ENCODE results near the gene POLQ.

Gene POLQ

DNA sequence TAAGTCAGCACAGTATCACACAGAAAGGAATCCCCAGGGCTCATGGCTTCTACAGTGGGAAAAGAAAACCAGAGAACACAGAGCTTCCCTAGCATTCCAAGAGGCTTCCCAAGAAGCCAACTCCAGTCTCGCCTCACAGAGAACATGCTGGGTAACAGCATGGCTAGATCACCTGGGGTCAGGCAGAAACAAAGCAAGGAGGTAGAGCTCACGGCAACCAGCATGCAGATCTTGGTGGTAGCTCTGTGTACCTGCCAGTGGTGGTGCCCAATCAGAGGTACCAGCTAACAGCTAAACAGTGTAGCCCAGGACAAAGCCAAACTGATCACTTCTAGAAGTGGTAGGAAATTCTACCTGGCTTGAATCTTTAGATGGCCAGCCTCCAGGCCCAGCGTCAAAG is 31.3 kb downstream of the POLQ start:
- TF ChIP-seq POLR2AphosphoS5 (IDR thresholded peaks at IDR 0.05; ENCODE audit: low read depth, low read length): no peak
- TF ChIP-seq FOXP2 (optimal IDR thresholded peaks at IDR 0.05; ENCODE audit: borderline replicate concordance, extremely low read depth, extremely low read length, insufficient read depth): no peak
- TF ChIP-seq TAF1 (IDR thresholded peaks at IDR 0.05; ENCODE audit: borderline replicate concordance, insufficient read depth, low read length): no peak

DNA sequence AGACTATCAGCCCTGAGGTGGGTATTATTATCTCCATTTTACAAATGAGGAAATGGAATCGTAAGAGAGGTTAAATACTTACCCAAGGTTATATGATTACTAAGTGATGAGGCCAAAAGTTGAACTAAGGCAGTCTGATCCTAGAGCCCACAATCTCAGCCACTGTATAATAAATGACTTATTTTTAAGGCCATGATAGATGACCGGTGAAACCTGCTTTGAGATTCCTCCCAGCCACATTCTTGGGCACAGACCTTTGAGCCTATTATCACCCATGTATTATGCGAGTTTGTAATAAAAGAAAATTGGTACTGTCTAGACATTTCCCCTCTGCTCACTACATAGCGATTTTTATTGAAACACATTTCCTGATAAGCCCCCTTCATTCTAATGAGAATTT is 37.4 kb downstream of the POLQ start:
- TF ChIP-seq TAF1 (IDR thresholded peaks at IDR 0.05; ENCODE audit: borderline replicate concordance, insufficient read depth, low read length): no peak
- TF ChIP-seq SIN3A (IDR thresholded peaks at IDR 0.05; ENCODE audit: borderline replicate concordance, insufficient read depth, low read length): no peak

DNA sequence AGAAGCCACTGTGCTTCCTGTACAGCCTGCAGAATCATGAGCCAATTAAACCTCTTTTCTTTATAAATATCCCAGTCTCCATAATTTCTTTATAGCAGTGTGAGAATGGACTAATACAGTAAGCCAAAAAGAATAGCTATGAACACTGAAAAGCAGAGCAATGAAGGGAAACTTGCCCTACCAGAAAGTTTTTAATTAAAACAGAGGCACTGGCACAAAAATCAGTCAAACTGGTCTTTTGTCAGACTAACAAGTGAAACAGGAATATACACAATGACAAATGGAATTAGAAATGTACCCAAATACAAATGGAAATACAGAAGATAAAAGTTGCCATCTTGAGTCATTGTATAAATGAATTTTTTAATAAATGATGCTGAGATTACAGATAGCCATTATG is 40.5 kb downstream of the POLQ start:
- TF ChIP-seq FOXP2 (optimal IDR thresholded peaks at IDR 0.05; ENCODE audit: borderline replicate concordance, extremely low read depth, extremely low read length, insufficient read depth): no peak
- TF ChIP-seq POLR2AphosphoS5 (IDR thresholded peaks at IDR 0.05; ENCODE audit: low read depth, low read length): no peak
- no peak for TF ChIP-seq TAF1 (IDR thresholded peaks at IDR 0.05; ENCODE audit: borderline replicate concordance, insufficient read depth, low read length)
- no peak for TF ChIP-seq SIN3A (IDR thresholded peaks at IDR 0.05; ENCODE audit: borderline replicate concordance, insufficient read depth, low read length)
- TF ChIP-seq, protein P1, sequence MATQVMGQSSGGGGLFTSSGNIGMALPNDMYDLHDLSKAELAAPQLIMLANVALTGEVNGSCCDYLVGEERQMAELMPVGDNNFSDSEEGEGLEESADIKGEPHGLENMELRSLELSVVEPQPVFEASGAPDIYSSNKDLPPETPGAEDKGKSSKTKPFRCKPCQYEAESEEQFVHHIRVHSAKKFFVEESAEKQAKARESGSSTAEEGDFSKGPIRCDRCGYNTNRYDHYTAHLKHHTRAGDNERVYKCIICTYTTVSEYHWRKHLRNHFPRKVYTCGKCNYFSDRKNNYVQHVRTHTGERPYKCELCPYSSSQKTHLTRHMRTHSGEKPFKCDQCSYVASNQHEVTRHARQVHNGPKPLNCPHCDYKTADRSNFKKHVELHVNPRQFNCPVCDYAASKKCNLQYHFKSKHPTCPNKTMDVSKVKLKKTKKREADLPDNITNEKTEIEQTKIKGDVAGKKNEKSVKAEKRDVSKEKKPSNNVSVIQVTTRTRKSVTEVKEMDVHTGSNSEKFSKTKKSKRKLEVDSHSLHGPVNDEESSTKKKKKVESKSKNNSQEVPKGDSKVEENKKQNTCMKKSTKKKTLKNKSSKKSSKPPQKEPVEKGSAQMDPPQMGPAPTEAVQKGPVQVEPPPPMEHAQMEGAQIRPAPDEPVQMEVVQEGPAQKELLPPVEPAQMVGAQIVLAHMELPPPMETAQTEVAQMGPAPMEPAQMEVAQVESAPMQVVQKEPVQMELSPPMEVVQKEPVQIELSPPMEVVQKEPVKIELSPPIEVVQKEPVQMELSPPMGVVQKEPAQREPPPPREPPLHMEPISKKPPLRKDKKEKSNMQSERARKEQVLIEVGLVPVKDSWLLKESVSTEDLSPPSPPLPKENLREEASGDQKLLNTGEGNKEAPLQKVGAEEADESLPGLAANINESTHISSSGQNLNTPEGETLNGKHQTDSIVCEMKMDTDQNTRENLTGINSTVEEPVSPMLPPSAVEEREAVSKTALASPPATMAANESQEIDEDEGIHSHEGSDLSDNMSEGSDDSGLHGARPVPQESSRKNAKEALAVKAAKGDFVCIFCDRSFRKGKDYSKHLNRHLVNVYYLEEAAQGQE (IDR thresholded peaks at IDR 0.05; ENCODE audit: insufficient read depth in 1 of 2, low read depth in 2 of 2, low read length in 2 of 2): no peak

DNA sequence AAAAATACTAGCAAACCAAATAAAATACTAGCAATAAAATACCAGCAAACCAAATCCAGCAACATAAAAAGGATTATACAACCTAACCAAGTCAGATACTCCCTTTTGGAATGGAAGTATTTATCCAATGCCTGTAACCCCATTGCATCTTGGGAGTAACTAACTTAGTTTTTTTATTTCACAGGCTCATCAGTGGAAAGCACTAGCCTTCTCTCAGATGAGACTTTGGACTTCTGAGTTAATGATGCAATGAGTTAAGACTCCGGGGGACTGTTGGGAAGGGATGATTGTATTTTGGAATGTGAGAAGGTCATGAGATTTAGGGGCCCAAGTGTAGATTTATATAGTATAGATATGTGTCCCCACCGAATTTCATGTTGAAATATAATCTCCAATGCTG is 41.2 kb downstream of the POLQ start:
- TF ChIP-seq POLR2AphosphoS5 (IDR thresholded peaks at IDR 0.05; ENCODE audit: low read depth, low read length): no peak
- TF ChIP-seq, protein P1 (IDR thresholded peaks at IDR 0.05; ENCODE audit: insufficient read depth in 1 of 2, low read depth in 2 of 2, low read length in 2 of 2): no peak
- no peak for TF ChIP-seq SIN3A (IDR thresholded peaks at IDR 0.05; ENCODE audit: borderline replicate concordance, insufficient read depth, low read length)
- TF ChIP-seq TAF1 (IDR thresholded peaks at IDR 0.05; ENCODE audit: borderline replicate concordance, insufficient read depth, low read length): no peak
- TF ChIP-seq FOXP2 (optimal IDR thresholded peaks at IDR 0.05; ENCODE audit: borderline replicate concordance, extremely low read depth, extremely low read length, insufficient read depth): no peak

DNA sequence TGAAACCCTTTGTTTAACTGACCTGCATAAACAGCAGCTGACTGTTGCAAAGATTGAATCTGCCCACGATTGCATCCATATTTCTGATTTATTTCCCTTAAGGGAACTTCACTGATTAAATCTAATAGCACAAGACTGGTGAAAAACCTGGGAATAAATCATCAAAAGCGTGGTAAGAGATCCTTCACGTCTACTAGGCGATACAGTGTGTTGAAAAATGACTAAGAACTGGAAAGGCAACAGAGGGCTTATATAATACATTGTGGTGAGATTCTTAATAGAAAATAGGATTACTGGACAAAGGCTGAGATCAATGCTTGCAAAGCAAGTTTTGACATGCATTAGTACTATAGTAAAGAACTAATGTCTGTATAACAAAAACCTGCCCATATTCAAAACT is 49.0 kb downstream of the POLQ start:
- TF ChIP-seq POLR2AphosphoS5 (IDR thresholded peaks at IDR 0.05; ENCODE audit: low read depth, low read length): no peak
- no peak for TF ChIP-seq TAF1 (IDR thresholded peaks at IDR 0.05; ENCODE audit: borderline replicate concordance, insufficient read depth, low read length)
- TF ChIP-seq FOXP2 (optimal IDR thresholded peaks at IDR 0.05; ENCODE audit: borderline replicate concordance, extremely low read depth, extremely low read length, insufficient read depth): no peak
- TF ChIP-seq SIN3A (IDR thresholded peaks at IDR 0.05; ENCODE audit: borderline replicate concordance, insufficient read depth, low read length): no peak
- TF ChIP-seq, protein P1 (IDR thresholded peaks at IDR 0.05; ENCODE audit: insufficient read depth in 1 of 2, low read depth in 2 of 2, low read length in 2 of 2): no peak

DNA sequence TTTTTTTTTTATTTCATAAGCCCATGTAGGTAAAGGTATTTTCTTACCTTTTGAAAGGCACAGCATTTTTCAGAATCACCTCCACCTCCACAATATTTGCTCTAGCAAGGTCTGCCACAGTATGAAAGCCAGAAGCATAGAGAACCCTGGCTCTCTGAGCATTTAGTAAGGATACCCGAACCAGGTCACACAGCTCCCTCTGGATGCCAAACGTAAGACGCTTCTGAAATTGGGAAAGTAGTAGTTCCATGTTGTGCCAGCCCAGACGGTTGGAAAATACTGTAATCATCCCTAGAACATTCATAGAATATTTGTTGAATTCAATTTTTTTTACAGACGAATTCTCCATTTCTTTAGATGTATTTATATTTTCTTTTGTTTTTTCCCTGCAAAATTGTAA is 52.4 kb downstream of the POLQ start:
- TF ChIP-seq, protein P1 (IDR thresholded peaks at IDR 0.05; ENCODE audit: insufficient read depth in 1 of 2, low read depth in 2 of 2, low read length in 2 of 2): no peak
- TF ChIP-seq FOXP2 (optimal IDR thresholded peaks at IDR 0.05; ENCODE audit: borderline replicate concordance, extremely low read depth, extremely low read length, insufficient read depth) (no peak), POLR2AphosphoS5 (IDR thresholded peaks at IDR 0.05; ENCODE audit: low read depth, low read length) (no peak), TAF1 (IDR thresholded peaks at IDR 0.05; ENCODE audit: borderline replicate concordance, insufficient read depth, low read length) (no peak), SIN3A (IDR thresholded peaks at IDR 0.05; ENCODE audit: borderline replicate concordance, insufficient read depth, low read length) (no peak)
